ENCODE measurements around the gene TGFBI. TPM values are rescaled to one million over a fixed set of nuclear protein-coding genes. Genes with fewer than 3 reads are reported as not detected.

Gene TGFBI
- total RNA-seq, 4 donors from 2014 or later = 7.3 to 63.5 (median 33.3) TPM

GRCh38 chr5:136007271-136007670, 21.5 kb upstream of the TGFBI start:
- 78 to 88% methylated on average over 2 to 4 of the region's 4 CpGs for WGBS, 2 donors
- DNase-seq = no peak
- H3K4me1 ChIP-seq = peaks cover 0 to 39% (median 18%) of the 10 kb centered on the region in 3 donors

GRCh38 chr5:136011414-136012001, 17.3 kb upstream of the TGFBI start:
- H3K27me3 ChIP-seq = peaks cover 0 to 16% (median 0%) of the 10 kb centered on the region in 4 donors
- 14 to 25% methylated on average over 4 of the region's 4 CpGs for WGBS, 2 donors
- H3K27ac ChIP-seq = peak overlapping the region in 2 of 4 donors; percentile 12 to 17
- H3K36me3 ChIP-seq = no peaks in the 10 kb centered on the region
- DNase-seq = no peak
- H3K4me3 ChIP-seq = no peak overlapping the region
- H3K9me3 ChIP-seq = no peaks in the 10 kb centered on the region
- TF ChIP-seq CTCF (IDR thresholded peaks at IDR 0.05) = no peak
- TF ChIP-seq POLR2A (IDR thresholded peaks at IDR 0.05) = no peak
- peaks cover 0 to 44% (median 21%) of the 10 kb centered on the region in 3 donors for H3K4me1 ChIP-seq
- intact Hi-C loops (cut with DNase I) = no loop called here

More at GRCh38 chr5:136007271-136007670, 21.5 kb upstream of the TGFBI start:
- intact Hi-C loops (cut with DNase I) = no loop called here
- Histone ChIP-seq H3K4me3 (no peak overlapping the region), H3K9me3 (no peaks in the 10 kb centered on the region), H3K27ac (peak overlapping the region in 2 of 4 donors; percentile 58 to 67), H3K36me3 (no peaks in the 10 kb centered on the region), H3K27me3 (peaks cover 0 to 7% (median 0%) of the 10 kb centered on the region in 4 donors)
- TF ChIP-seq CTCF (IDR thresholded peaks at IDR 0.05) = no peak

GRCh38 chr5:136012041-136012804, 16.6 kb upstream of the TGFBI start:
- H3K27ac ChIP-seq = peak overlapping the region in 1 of 4 donors; percentile 12
- peaks cover 0 to 41% (median 20%) of the 10 kb centered on the region in 3 donors for H3K4me1 ChIP-seq
- intact Hi-C loops (cut with DNase I) = no loop called here
- H3K9me3 ChIP-seq = no peaks in the 10 kb centered on the region
- TF ChIP-seq POLR2A (IDR thresholded peaks at IDR 0.05) (no peak), CTCF (IDR thresholded peaks at IDR 0.05) (no peak)
- no peaks in the 10 kb centered on the region for H3K36me3 ChIP-seq
- no peak overlapping the region for H3K4me3 ChIP-seq
- WGBS, 2 donors = 4 to 9% methylated on average over 3 of the region's 3 CpGs
- H3K27me3 ChIP-seq = peaks cover 0 to 16% (median 0%) of the 10 kb centered on the region in 4 donors
- DNase-seq = no peak

GRCh38 chr5:136013559-136013958, 15.2 kb upstream of the TGFBI start:
- DNase-seq = no peak
- Histone ChIP-seq H3K4me1 (peaks cover 0 to 45% (median 19%) of the 10 kb centered on the region in 3 donors), H3K27me3 (peaks cover 0 to 13% (median 0%) of the 10 kb centered on the region in 4 donors), H3K4me3 (no peak overlapping the region), H3K27ac (peak overlapping the region in 1 of 4 donors; percentile 6), H3K36me3 (no peaks in the 10 kb centered on the region), H3K9me3 (no peaks in the 10 kb centered on the region)
- TF ChIP-seq CTCF (IDR thresholded peaks at IDR 0.05) (no peak), POLR2A (IDR thresholded peaks at IDR 0.05) (no peak)
- intact Hi-C loops (cut with DNase I) = no loop called here
- WGBS, 2 donors = 68 to 76% methylated on average over 2 of the region's 2 CpGs

Measured in esophagus squamous epithelium (tissue), 5 donors.